K562 (cell line): ENCODE results near the gene HRC. TPM values are rescaled to one million over a fixed set of nuclear protein-coding genes. Genes with fewer than 3 reads are reported as not detected.

Experiments
- ASH1L ChIP-seq: fragments of 450-650 bp; IDR thresholded peaks from 2 replicates; pipeline ENCODE4 v1.6.1; 2018; ENCODE audit warnings: borderline replicate concordance, mild to moderate bottlenecking, low read depth; ENCODE audit not compliant: partially characterized antibody
- ATF1 ChIP-seq, 2 experiments: fragments of 450-650 bp in 1 of 2; IDR thresholded peaks; 2 replicates each; pipeline ENCODE4 v1.6.1; 2016; ENCODE audit warnings: missing compliant biosample characterization in 1 of 2, missing genetic modification characterization in 1 of 2
- DPF2 ChIP-seq: fragments of 450-650 bp; IDR thresholded peaks from 2 replicates; pipeline ENCODE4 v1.6.1; 2016
- FOXK2 ChIP-seq, 2 experiments: fragments of 450-650 bp; IDR thresholded peaks in 1 of 2; conservative IDR thresholded peaks in 1 of 2; 2 replicates each; pipeline ENCODE4 v1.6.1; 2016; ENCODE audit warnings: low read depth in 2 of 2, mild to moderate bottlenecking in 1 of 2
- HNRNPLL ChIP-seq: fragments of 200-400 bp; formaldehyde crosslinking; IDR thresholded peaks from 2 replicates; pipeline ENCODE4 v1.6.1; 2017; ENCODE audit warnings: low read length, low read depth, mild to moderate bottlenecking; ENCODE audit not compliant: poor library complexity, severe bottlenecking
- NR2C1 ChIP-seq, 2 experiments: fragments of 450-650 bp; IDR thresholded peaks; 2 replicates each; pipeline ENCODE4 v1.6.1; 2017; ENCODE audit warnings: mild to moderate bottlenecking in 2 of 2, antibody characterized with exemption in 1 of 2, inconsistent platforms in 1 of 2, missing compliant biosample characterization in 1 of 2, missing genetic modification characterization in 1 of 2
- SAP30 ChIP-seq: fragments of 200-600 bp; sonication (generic); IDR thresholded peaks from 2 replicates; pipeline ENCODE4 v1.6.1; 2012; ENCODE audit warnings: borderline replicate concordance, low read depth, mild to moderate bottlenecking, moderate library complexity, low read length, control low read depth, inconsistent platforms; ENCODE audit not compliant: insufficient read depth, poor library complexity, severe bottlenecking
- ZBTB7A ChIP-seq: IDR thresholded peaks from 2 replicates; pipeline ENCODE4 v1.6.1; 2011; ENCODE audit warnings: low read depth, mild to moderate bottlenecking, low read length, moderate library complexity, borderline replicate concordance; ENCODE audit not compliant: control insufficient read depth
- polyA plus RNA-seq, 8 experiments: library from polyadenylated mRNA; depleted of rRNA in 4 of 8; stranded (reverse) in 5 of 8; unstranded in 3 of 8; fragments of >200 nt; fragmentation: Nextera tagmentation in 2 of 8; fragmentation: Illumina TruSeq in 1 of 8; extraction: Ambion mirVana in 2 of 8; extraction: Trizol in 1 of 8; gene quantifications; 2 replicates each; pipeline versions ENCODE4 v1.2.1 to v1.2.3, GENCODE V29; 2011 to 2014; ENCODE audit warnings: inconsistent platforms in 1 of 8, missing spikeins in 1 of 8
- total RNA-seq, 7 experiments: library from RNA; depleted of rRNA in 6 of 7; stranded (reverse); fragments of >200 nt in 6 of 7; fragmentation: Illumina TruSeq in 2 of 7; extraction: Trizol in 2 of 7; gene quantifications; 2 replicates each; pipeline versions ENCODE4 v1.2.1 to v1.2.3, GENCODE V29; 2011 to 2021; ENCODE audit warnings: low replicate concordance in 1 of 7
- TF ChIP-seq, protein P1 (sequence below): fragments of 250-450 bp; sonication (Bioruptor Pico); IDR thresholded peaks from 2 replicates; pipeline ENCODE4 v1.8.0; 2022; ENCODE audit warnings: inconsistent platforms

The HRC gene
- total and polyA plus RNA-seq, 9 of the 15 experiments (the other 6 are each of a cell fraction or from before 2014, with no cell fraction given), result 0.66 to 18.7 (median 13.1) TPM

DNA sequence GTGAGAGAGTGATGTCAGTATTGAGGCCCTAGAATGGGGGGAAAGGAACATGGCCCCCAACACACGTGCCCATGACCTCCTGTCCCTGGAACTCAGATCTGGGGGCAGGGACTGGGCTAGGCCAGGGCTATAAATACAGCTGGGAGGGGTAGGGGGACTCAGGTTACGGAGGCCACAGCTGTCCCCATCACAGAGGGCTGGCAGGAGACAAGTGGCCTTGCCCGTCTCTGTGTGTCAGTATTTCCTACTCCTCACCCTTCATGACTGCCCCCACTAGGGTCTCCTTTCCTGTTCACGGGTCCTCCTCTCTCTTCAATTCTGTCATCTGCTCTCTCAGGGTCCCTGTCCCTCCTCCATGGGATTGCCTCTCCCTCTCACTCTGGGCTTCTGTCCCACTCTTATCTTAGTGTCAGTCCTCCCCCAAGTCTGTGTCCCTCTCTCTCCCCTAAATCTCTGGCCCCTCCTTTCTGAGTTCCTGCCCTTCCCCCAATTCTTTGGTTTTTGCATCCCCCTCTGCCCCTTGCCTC, 687 bp upstream of the HRC start (continued):
- TF ChIP-seq, protein P1, sequence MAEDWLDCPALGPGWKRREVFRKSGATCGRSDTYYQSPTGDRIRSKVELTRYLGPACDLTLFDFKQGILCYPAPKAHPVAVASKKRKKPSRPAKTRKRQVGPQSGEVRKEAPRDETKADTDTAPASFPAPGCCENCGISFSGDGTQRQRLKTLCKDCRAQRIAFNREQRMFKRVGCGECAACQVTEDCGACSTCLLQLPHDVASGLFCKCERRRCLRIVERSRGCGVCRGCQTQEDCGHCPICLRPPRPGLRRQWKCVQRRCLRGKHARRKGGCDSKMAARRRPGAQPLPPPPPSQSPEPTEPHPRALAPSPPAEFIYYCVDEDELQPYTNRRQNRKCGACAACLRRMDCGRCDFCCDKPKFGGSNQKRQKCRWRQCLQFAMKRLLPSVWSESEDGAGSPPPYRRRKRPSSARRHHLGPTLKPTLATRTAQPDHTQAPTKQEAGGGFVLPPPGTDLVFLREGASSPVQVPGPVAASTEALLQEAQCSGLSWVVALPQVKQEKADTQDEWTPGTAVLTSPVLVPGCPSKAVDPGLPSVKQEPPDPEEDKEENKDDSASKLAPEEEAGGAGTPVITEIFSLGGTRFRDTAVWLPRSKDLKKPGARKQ (CRISPR knock-in tag), result no peak
- TF ChIP-seq ZBTB7A (peak; percentile 67; the same call in 1 of the 2 replicates), FOXK2 (conservative IDR thresholded peaks at IDR 0.05 in 1 of 2, IDR thresholded peaks at IDR 0.05 in 1 of 2; ENCODE audit: low read depth in 2 of 2) (peak in 1 of 2 experiments; percentile 68; a peak in 2 of 4 replicates), DPF2 (peak; percentile 83), ASH1L (no peak), HNRNPLL (no peak), SAP30 (peak; percentile 2), ATF1 (CRISPR knock-in tag; IDR thresholded peaks at IDR 0.05) (no peak), ATF1 (tag; IDR thresholded peaks at IDR 0.05) (0 out of 2 replicates have a peak, but pooled peaks have one; percentile 17), NR2C1 (IDR thresholded peaks at IDR 0.05) (no peak), NR2C1 (tag; IDR thresholded peaks at IDR 0.05) (peak; percentile 43; the same call in 1 of the 2 replicates)
